ENCODE measurements around the gene TRIM75.
"Not testable (repeated sequence)": the region's sequence is repeated elsewhere in the genome, so short reads cannot be mapped to it uniquely, and the experiment has no call there.

Gene TRIM75

DNA sequence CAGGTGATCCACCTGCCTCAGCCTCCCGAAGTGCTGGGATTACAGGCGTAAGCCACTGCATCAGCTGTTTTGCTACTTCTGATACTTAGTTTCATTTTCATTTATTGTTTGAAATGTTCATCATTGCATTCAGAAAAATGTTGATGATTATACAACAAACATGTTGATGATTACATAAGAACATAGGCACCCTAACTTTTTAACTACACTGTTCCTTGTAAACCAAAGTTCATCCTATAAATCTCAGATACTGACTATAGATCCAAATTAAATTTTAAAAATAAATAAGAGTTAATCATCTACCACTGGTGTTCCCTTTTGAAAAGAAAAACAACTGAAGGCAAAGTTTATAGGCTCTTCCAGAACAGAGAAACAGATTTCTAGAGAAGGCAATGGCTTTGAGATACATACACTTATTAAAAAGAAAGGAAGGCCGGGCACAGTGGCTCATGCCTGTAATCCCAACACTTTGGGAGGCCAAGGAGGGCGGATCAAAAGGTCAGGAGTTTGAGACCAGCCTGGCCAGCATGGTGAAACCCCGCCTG, 23.4 kb downstream of the TRIM75 start:
- no peak for DNase-seq (ENCODE audit: low read depth in 2 of 2)

- no peak for DNase-seq (ENCODE audit: low read depth in 2 of 2)
Observed at GRCh38 chr4:165079476-165079875, 25.8 kb downstream of the TRIM75 start.

DNA sequence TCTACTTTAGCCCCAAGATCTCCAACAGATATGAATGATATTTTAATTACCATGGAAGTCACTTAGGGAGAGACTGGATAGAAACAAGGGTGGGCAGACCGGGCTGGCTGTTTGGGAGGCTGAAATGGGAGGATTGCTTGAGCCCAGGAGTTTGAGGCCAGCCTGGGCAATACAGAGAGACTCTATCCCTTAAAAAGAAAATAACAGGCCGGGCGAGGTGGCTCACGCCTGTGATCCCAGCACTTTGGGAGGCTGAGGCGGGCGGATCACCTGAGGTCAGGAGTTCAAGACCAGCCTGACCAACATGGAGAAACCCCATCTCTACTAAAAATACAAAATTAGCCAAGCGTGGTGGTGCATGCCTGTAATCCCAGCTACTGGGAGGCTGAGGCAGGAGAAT, 31.1 kb downstream of the TRIM75 start:
- not testable (repeated sequence) for DNase-seq (ENCODE audit: low read depth in 2 of 2)

GRCh38 chr4:165085946-165086345, 32.3 kb downstream of the TRIM75 start:
- DNase-seq (ENCODE audit: low read depth in 2 of 2) = no peak

- no peak for DNase-seq (ENCODE audit: low read depth in 2 of 2)
Observed at GRCh38 chr4:165088366-165088765, 34.7 kb downstream of the TRIM75 start.

- not testable (repeated sequence) for DNase-seq (ENCODE audit: low read depth in 2 of 2)
Observed at GRCh38 chr4:165092187-165092586, 38.5 kb downstream of the TRIM75 start.

- DNase-seq (ENCODE audit: low read depth in 2 of 2) = no peak
Observed at GRCh38 chr4:165094873-165095272, 41.2 kb downstream of the TRIM75 start.

GRCh38 chr4:165095291-165095690, 41.6 kb downstream of the TRIM75 start:
- DNase-seq (ENCODE audit: low read depth in 2 of 2) = no peak

DNA sequence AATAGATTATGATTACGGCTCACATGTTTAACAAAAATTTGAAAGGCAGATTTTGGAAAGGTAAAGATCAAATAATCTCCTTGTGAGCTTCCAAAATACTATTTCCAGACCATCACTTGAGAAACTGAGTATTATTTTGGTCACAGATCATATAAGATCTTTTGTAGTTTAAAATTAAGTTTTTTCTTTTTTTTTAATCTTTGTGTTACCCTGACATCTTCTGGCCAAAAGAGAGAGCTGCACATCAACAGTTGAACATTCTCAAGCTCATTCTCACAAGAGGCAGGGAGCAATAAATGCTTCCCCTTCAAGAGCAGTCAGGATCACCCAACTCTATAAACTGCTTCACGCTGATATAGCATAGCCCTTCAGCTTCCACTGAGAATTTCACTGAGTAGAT, 43.1 kb downstream of the TRIM75 start:
- DNase-seq (ENCODE audit: low read depth in 2 of 2) = no peak

GRCh38 chr4:165101641-165102040, 48.0 kb downstream of the TRIM75 start:
- DNase-seq (ENCODE audit: low read depth in 2 of 2) = no peak

GRCh38 chr4:165106518-165106917, 52.9 kb downstream of the TRIM75 start:
- DNase-seq (ENCODE audit: low read depth in 2 of 2) = no peak

Measured in stimulated activated CD8-positive, alpha-beta memory T cell treated with anti-CD3 and anti-CD28 coated beads, Interleukin-7, amount 100 ng/mL, for 4 hours (primary cell).